AG08395 (cell line): Measurements from ENCODE around the gene TM7SF2.

Experiments
- DNase-seq: peaks from one replicate; pipeline ENCODE4 v3.0.0; 2012; ENCODE audit warnings: mixed read lengths, low spot score

The TM7SF2 gene

GRCh38 chr11:65157336-65157735 lies 45.7 kb downstream of the TM7SF2 start:
- DNase-seq: no peak

- no peak for DNase-seq
Observed at GRCh38 chr11:65159012-65159411, 47.3 kb downstream of the TM7SF2 start.

GRCh38 chr11:65160643-65161042 lies 49.0 kb downstream of the TM7SF2 start:
- no peak for DNase-seq

- DNase-seq: no peak
Observed at GRCh38 chr11:65163684-65164083, 52.0 kb downstream of the TM7SF2 start.
